HG03432 (cell line): ENCODE data around the gene RDH5.

Source experiments
- ATAC-seq: cut with Tn5 transposase; IDR thresholded peaks from one replicate; pipeline ENCODE4 v1.9.1; 2021; ENCODE audit warnings: mild to moderate bottlenecking, moderate library complexity; ENCODE audit not compliant: unreplicated experiment

The RDH5 gene

DNA sequence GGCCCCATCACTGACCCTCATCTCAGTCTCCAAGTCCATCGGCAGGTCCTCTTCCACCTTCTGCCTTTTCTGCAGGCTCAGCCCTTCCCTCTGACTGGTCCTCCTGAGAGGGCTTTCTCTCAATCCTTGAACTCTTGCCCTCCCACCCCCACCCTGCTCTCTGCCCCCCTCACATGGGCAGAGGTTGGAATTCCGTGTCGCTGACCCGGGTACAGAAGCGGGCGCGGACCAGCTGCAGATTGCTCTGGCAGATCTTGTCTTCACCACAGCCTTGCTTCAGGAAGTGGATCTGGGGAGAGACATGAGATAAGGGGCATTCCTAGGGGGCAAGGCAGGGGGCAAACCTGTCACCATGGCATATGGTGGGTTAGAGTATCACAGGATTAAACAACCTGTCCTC is 24.8 kb upstream of the RDH5 start:
- no peak for ATAC-seq

DNA sequence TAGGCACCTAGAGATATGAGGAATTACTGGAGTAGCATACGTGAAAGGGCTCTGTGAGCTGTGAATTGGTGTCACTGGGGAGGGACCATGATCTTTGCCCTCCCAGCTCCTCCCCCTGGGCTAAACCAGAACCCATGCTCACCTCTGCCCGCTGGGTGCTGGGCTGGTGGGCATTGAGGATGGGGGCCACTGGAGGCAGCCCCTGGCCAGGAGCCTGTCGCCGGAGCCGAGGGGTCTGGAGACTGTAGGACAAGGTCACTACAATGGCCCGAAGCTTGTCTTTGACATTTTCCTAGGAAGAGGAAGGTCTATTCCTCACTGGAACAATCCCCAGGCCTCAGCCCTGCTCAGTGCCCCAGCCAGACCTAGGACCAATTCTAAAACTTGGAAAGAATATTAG is 24.1 kb upstream of the RDH5 start:
- no peak for ATAC-seq

DNA sequence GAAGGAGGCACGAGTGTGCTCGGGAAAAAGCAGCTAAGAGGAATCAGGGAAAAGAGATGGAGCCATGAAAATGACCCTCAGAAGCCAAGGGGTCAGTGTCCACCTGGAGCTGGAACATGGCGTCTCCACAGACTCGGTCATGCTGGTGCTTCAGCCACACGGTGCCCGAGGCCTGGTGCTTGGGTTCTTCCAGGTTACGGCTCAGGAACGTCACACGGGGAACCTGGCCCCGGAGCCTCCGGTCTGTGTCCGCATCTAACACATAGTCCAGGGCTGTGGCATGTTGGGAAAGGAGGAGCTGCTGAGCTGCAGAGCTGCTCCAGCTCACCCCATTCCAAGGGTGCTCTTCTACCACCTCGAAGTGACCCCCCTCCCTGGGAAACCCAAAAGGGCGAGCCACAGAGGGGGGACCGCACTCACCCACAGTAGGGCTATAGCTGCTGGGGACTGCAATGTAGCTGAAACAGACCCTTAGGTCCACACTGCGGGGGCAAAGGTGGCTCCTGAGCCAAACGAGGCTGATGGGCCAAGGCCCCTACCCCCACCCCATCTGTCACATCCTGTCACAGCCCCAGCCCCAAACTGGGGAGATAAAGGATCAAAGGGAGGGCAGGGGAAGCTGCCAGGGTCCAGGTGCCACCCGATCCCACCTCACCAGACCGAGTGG is 23.3 kb upstream of the RDH5 start:
- no peak for ATAC-seq

DNA sequence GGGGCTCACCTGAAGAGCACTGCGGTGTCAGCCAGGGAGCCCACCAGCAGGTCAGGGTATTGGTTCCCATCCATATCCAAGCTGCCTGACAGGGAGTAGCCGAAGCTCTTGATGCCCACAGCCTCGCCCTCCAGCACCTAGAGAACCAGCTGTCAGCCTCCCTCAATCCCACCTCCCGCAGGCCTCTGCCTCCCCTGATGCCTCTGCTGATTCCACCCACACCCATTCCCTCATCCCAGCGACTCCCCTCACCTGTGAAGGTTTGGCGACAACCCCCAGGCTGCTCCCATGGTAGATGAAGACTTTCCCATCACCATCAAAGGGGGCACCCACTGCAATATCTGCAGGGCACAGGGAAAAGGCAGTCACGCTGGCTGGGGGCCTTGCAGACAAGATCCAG is 22.5 kb upstream of the RDH5 start:
- ATAC-seq, result no peak

DNA sequence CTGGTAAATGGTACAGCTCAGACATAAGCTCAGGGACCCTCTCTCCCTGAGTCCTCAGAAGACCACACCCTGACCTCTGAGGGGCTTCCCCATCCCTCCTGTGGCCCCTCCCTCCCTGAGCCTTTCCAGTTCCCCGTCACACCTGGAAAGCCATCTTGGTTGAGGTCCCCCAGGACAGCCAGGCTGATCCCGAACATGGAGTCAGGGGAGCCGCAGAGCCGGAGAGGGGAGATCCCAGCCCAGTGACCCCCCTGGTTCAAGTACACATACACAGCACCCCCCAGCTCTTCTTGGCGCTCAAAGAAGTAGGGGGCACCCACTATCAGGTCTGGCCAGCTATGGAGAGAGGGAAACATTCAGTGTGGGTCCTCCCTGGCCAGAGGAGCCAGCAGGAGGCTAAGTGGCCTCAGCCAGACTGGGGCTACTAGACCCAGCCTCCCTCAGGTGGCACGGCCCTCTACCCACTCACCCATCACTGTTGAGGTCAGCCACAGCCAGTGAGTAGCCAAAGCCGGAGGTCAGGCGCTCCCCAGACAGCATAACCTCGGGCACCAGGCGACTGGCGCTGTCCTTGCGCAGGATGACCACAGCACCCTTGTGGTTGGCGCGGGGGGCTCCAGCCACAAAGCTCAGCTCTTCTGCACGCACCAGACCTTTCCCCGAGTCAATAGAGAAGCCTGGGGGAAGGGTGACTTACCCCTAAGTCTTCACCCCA is 21.8 kb upstream of the RDH5 start:
- ATAC-seq, result no peak

DNA sequence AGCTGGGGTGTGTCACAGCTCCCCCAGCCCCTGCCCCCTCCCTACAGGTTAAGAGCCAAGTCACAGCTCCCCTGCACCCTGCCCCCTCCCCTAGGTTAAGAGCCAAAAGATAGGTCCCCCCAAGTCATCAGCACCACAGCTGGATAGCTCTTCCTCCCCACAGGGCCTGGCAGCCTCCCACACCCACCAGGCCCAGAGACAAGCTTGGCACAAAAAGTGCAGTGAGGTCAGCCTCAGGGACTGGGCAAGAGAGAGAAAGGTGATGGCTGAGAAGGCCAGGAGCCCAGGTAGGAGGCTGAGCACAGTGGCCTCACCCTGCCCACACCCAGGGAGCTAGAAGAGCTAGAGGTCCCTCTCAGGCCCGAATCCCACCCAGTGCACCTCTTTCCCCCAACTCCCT is 21.2 kb upstream of the RDH5 start:
- ATAC-seq, result no peak

DNA sequence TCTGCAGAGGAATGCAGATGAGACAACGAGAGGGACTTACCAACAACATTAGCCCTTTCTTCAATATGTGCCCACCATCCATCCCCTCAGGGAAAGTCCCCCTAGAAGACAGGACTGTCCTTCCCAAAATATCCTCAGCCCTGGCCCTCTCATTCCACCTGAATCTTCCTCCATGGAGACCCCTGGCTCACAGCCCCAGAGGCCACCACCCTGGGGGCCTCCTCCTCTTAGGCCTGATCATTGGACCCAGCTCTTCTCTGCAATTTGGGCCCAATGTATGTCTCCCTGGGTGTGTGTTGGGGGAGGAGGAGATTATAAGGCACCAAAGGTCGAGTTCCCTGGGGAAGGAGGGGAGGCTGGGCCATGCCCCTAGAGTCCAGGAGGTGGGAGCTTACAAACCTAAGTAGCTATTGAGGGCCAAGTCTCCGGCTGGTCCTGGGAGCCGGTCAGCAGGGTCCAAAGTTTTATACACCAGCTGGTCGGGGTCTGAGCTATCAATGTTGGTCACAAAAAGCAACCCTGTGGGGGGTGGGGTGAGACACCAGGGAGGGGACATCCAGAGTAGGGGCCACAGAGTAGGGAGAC is 20.6 kb upstream of the RDH5 start:
- ATAC-seq, result no peak

DNA sequence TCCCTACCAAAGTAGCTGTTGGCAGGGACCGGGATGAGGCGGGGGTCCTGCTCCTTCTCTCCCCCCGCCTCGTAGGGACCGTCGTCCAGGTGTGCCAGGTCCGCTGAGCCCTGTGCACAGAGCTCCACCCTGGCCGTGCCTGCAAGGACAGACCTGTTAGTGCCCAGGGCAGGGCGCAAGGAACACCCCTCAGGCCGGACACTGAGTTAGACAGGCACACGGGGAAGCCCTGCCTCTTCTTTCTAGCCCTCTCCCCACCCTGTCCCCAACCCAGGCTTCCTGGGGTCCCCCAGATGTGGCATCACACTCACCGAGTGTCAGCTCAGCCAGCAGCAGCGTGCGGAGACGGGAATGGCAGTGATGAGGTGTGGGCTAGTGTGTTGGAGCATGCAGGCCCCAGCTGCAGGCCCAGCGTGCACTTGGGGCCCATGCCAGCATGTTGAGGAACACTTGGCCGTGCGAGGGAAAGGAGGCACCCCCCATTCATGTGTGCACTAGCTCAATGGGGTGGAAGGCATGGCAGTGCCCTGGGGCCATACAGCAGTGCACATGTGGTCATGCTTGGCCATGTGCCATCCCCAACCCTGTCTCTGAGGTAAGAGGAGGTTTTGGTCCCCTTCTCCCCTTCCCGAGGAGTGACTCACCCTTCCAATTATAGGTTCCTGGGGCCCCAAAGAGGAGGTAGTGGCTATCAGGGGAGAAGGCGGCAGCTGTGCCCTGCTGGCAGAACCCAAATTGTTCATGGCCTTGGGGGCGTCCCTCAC is 19.8 kb upstream of the RDH5 start:
- no peak for ATAC-seq

DNA sequence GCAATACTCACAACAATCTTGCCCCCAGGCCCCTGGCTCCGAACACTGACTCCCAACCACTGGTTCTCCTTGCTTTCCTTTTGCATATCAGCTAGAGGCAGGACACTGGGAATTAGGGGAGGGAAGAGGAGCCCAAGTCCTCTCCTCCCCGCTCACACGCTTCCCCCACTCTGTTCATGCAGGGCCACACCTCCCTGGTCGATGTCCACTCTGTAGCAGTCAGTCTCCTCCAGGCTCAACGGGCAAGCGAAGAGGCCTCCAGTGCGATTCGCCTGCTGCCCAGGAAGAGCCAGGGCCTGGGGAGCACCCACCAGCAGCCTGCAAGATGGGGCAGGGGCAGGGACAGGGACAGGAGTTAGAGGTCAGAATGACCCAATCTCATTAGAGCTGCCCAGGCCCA is 17.3 kb upstream of the RDH5 start:
- ATAC-seq, result no peak

DNA sequence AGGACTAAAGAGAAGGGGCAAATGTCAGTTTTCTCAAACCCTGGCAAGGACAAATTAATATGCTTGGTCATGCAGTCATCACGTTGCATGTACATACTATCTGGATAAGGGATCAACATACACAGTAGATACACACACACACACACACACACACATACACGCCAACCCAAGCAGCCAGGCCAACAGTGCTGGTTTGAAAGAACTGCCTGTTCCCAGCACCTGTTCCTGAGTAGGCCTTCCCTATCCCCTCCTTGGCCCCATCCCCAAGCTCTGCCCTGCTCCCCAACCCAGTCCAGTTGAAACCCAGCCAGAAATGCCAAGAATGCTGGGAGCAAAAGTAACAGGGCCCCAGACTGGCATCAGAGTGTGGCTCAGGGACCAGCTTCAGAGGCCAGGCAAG is 16.9 kb upstream of the RDH5 start:
- no peak for ATAC-seq

DNA sequence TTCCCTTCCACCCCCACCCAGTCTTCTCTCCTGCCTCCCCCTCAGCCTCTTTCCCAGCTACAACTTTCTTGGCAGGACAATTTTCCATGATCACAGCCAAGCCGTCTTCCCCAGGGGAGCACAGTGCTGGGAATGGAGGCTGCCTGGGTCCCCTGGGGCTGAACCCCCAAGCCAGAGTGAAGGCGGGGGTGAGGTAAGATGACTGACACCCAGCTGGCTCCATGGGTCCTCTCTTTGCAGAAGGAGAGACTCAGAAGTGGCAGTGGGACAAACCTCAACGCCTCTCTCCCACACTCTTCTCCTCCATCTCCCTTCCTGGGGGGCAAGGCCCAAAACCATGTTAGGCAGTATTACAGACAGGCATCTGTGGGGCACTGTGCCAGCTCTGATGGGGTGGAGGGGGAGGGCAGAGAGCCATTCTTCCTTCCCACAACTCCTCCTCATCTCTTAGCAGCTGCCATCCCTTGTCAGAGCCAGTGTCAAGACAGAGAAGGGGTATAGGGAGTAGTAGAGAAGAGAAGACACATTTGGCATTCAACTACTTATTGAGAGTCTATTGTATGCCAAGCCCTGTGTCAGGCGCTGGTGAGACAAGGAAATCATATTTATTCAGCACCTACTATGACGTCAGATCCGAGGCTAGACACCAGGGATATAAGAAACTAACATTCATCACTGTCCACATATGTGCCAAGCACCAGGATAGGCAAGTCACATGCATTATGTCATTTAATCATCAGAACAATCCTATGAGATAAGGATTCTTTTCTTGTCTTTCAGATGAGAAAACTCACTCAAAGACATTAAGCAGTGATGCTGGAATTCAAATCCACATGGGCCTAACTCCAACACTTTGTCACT is 16.1 kb upstream of the RDH5 start:
- no peak for ATAC-seq

DNA sequence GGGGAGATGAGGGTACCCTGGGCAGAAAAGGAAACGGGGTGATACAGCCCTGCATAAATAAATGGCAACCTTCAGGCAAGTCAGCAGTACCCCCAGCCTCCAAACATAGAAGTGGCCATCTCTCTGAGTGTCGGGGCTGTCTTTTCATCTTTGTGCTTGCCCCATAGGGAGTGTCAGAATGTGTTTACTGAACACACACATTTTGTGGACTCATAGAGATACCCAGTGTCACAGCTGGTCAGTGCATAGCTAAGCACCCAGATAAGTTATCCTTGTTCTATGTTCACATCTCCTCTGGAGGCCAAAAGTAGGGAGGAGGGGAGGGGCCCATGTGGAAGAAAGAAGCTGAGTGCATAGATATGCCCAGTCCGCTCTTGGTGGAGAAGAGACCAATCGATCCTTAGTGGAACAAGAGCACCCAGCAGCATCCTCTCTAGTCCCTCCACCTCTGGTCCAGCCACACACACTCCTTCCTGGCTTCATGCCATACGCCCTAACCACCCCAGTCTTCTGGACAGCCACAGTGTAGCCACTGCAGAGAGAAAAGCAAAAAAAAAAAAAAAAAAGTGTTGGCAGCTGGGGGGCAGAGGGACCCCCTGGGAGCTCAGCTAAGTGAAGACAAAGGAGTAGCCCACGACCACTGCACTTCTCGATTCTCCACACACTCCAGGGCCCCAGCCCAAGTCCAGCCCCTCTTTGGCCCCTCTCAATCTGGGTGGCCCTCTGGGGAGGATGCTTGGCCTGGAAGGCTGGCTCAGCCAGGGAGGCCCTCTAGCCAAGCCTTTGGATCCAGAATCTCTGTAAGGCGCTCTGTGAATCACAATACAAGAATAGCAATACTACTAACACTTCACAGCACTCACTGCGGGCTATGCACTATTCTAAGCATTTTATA is 15.1 kb upstream of the RDH5 start:
- ATAC-seq, result no peak

DNA sequence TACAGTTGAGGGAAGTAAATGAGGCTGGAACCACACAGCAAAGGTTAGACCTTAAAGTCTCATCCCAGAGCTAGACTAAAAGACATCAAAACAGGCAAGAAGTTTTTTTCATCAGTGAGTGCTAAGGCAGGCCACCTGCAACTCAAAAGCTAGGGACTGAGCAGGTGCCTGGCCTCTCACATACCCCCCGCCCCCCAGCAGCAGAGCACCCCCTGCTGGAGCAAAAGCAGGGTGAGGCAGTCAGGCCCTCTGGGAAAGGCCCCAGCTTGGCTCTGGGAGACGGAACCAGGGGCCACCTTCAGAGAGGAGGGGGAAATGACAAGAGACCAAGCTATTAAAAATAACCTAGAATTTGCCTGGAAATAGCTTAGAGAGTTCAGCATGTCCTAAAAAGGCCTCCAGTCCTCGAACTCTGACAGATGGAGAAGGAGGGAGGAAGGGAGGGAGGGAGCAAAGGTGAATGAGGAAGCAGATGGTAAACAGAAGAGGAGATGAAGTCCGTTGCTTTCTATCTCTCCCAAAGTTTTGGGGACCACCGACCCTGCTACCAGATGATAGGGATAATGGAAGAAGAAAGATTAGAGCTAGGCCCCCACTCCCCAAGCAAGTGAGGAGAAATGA is 14.3 kb upstream of the RDH5 start:
- ATAC-seq, result no peak

DNA sequence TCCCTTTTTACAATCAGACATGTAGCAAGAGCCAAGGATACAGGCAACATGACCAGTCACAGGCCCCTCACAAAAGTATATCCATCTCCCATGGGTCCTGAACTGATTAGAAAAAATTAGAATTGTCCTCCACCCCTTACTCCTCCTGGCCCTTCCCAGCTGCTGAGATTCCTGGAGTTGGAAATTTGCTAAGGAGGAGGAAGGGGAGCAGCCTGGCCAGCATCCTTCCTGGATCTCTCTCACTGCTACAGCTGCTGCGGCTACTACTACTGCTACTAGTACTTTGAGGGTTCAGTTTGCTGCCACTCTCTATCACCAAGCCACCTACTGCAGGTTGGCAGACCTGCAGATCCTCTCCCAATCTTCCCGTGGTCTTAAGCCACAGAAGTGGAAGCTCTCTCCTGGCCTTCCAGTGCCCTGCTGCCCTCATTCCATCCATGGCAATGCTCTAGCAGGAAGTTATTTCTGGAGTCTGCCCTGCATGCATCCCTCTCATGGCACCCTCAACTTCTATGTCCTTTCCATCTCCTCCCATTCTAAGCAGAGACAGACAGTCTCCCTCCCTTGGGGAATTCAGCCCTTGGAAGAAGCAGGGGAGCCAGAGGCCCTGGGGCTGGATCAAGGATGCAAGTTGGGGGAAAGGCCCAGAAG is 13.5 kb upstream of the RDH5 start:
- ATAC-seq, result no peak

DNA sequence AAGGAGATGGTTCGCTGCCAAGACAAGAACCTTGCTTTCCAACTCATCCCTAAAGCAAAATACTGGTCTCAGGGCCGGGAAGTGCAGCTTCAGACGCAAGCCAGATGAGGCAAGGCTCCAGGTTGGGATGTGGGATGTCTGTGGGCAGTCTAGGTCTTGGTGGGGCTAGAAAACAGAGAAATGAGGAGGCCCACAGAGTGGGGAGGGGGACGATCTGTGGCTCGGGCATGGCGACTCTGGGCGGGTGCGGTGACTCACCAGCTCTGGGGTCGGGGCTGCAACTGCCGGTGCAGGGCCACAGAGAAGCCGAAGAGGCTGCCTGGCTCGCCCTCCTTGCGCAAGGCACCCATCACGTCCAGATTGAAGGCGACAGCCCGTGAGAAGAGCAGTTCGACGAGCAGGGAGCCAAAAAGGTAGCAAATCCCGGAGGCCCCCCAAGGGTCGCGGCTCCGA is 12.9 kb upstream of the RDH5 start:
- no peak for ATAC-seq

DNA sequence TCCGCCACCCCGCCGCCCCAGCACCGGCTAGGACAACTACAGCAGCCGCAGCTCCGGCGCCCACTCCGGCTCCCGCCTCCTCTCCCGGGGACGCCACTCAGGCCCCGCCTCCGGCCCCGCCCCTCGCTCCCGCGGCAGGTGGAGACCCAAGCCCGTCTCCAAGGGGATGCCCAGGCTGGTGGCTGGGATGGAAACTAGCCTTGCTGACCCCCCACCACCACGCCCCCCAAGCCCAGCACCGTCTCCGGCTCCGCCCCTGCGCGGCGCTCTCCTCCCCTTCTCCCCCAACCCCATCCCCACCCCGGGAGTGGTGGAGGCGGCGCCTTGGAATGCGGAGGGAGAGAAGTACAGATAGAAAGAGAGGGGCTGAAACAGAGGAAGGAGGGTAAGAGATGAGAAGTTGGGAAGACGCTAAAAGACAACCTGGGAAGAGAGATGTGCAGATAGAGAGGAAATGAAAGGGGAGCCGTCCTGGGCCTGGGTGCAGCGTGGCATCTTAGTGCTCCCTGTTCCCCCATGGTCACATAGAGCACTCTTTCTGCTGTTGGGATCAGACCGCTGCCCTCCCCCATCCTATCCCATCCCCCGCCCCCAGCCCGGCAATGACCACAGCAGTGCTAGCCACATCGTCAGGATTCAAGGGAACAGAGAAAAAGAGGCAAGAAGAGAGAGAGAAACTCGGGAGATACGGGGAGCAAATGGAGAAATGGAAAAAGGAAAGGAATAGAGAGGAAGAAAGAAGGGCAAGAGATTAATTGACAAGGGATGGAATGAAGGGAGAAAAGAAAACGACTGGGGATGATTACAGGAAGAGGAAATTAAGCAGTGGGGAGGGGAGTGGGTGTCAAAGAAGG is 12.1 kb upstream of the RDH5 start, which contains the start of gene ITGA7:
Gene ITGA7, minus strand, starts transcription at position 64 of the 854 bp plus-strand sequence. CDS start 222 bp downstream, outside the sequence.
- peak; percentile 77 for ATAC-seq

DNA sequence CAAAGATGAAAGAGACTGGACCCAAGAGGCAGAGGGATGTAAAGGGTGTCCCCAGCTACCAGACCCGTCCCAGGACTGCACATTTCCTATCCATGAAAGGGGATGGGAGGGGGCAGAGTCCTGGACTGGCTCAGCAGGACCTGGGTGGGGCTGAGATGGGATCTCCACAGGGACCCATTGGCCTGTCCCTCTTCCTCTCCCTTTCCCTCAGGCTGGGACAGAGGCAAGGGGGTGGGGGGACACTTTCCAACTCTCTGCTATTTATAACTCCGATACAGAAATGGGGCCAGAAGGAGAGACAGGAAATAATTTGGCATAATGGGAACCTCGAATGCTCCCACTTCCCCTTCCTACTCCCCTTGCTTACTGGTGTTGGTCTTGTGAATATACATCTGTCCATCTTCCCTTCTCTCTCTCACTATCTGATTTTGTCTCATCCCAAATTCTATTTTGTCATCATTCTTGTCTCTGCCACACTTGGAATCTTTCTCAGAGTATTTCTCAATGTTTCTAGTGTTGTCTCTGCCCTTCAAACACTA is 11.4 kb upstream of the RDH5 start:
- no peak for ATAC-seq
